ENCODE results near the gene PCDHA3.
"Not testable (repeated sequence)": the region's sequence is repeated elsewhere in the genome, so short reads cannot be mapped to it uniquely, and the experiment has no call there.

Gene PCDHA3

GRCh38 chr5:140794595-140795258, 6.1 kb upstream of the PCDHA3 start, which contains the start of gene PCDHA2:
Gene PCDHA2, plus strand, starts transcription at chr5:140794852.
- peaks cover 9% of the 10 kb centered on the region for H3K36me3 ChIP-seq (ENCODE audit: control insufficient read depth, insufficient read depth, low read length)
- H3K4me1 ChIP-seq (ENCODE audit: control insufficient read depth, insufficient read depth, low read length): no peaks in the 10 kb centered on the region
- H3K27ac ChIP-seq (ENCODE audit: insufficient read depth, low read depth, low read length, poor library complexity, severe bottlenecking): no peak within 1 kb of the TSS
- no peaks in the 10 kb centered on the region for H3K27me3 ChIP-seq (ENCODE audit: control insufficient read depth, insufficient read depth, low read length, poor library complexity, severe bottlenecking)
- H3K9me3 ChIP-seq (ENCODE audit: control insufficient read depth, low read length): no peaks in the 10 kb centered on the region
- peak within 1 kb of the TSS; percentile 7 for H3K4me3 ChIP-seq (ENCODE audit: insufficient read depth, low read depth, low read length)
- WGBS, 2 experiments: 72 to 77% methylated on average over 27 of the region's 27 CpGs

DNA sequence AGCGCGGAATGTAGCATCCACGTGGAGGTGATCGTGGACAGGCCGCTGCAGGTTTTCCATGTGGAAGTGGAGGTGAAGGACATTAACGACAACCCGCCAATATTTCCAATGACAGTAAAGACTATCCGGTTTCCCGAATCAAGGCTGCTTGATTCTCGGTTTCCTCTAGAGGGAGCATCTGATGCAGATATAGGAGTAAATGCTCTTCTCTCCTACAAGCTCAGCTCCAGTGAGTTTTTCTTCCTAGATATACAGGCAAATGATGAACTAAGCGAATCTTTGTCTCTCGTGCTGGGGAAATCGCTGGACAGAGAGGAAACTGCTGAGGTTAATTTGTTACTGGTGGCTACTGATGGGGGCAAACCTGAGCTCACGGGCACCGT, 5.6 kb upstream of the PCDHA3 start:
- Histone ChIP-seq H3K4me1 (ENCODE audit: control insufficient read depth, insufficient read depth, low read length) (no peaks in the 10 kb centered on the region), H3K36me3 (ENCODE audit: control insufficient read depth, insufficient read depth, low read length) (peaks cover 9% of the 10 kb centered on the region), H3K4me3 (ENCODE audit: insufficient read depth, low read depth, low read length) (peak overlapping the region; percentile 7), H3K27me3 (ENCODE audit: control insufficient read depth, insufficient read depth, low read length, poor library complexity, severe bottlenecking) (no peaks in the 10 kb centered on the region), H3K9me3 (ENCODE audit: control insufficient read depth, low read length) (no peaks in the 10 kb centered on the region), H3K27ac (ENCODE audit: insufficient read depth, low read depth, low read length, poor library complexity, severe bottlenecking) (no peak overlapping the region)
- 75 to 82% methylated on average over 15 of the region's 15 CpGs for WGBS, 2 experiments

GRCh38 chr5:140796072-140796717, 4.7 kb upstream of the PCDHA3 start:
- not testable (repeated sequence) for H3K4me1 ChIP-seq (ENCODE audit: control insufficient read depth, insufficient read depth, low read length); H3K27me3 ChIP-seq (ENCODE audit: control insufficient read depth, insufficient read depth, low read length, poor library complexity, severe bottlenecking); H3K9me3 ChIP-seq (ENCODE audit: control insufficient read depth, low read length); H3K4me3 ChIP-seq (ENCODE audit: insufficient read depth, low read depth, low read length); H3K27ac ChIP-seq (ENCODE audit: insufficient read depth, low read depth, low read length, poor library complexity, severe bottlenecking); H3K36me3 ChIP-seq (ENCODE audit: control insufficient read depth, insufficient read depth, low read length)
- WGBS, 2 experiments: 97% methylated on average over 72 of the region's 72 CpGs

DNA sequence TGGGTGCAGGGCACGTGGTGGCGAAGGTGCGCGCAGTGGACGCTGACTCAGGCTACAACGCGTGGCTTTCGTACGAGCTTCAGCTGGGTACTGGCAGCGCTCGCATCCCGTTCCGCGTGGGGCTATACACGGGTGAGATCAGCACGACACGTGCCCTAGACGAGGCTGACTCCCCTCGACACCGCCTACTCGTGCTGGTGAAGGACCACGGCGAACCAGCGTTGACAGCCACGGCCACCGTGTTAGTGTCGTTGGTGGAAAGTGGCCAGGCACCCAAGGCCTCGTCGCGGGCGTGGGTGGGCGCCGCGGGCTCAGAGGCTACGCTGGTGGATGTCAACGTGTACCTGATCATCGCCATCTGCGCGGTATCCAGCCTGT, 4.2 kb upstream of the PCDHA3 start:
- Histone ChIP-seq H3K4me3 (ENCODE audit: insufficient read depth, low read depth, low read length) (no peak overlapping the region), H3K9me3 (ENCODE audit: control insufficient read depth, low read length) (no peaks in the 10 kb centered on the region)

GRCh38 chr5:140801494-140801841, 611 bp downstream of the PCDHA3 start:
- no peaks in the 10 kb centered on the region for H3K36me3 ChIP-seq (ENCODE audit: control insufficient read depth, insufficient read depth, low read length)
- H3K27ac ChIP-seq (ENCODE audit: insufficient read depth, low read depth, low read length, poor library complexity, severe bottlenecking): no peak overlapping the region
- WGBS, 2 experiments: 96 to 97% methylated on average over 16 of the region's 16 CpGs
- H3K4me3 ChIP-seq (ENCODE audit: insufficient read depth, low read depth, low read length): no peak overlapping the region
- H3K9me3 ChIP-seq (ENCODE audit: control insufficient read depth, low read length): no peaks in the 10 kb centered on the region
- no peaks in the 10 kb centered on the region for H3K27me3 ChIP-seq (ENCODE audit: control insufficient read depth, insufficient read depth, low read length, poor library complexity, severe bottlenecking)
- no peaks in the 10 kb centered on the region for H3K4me1 ChIP-seq (ENCODE audit: control insufficient read depth, insufficient read depth, low read length)

More for the DNA sequence above, 4.2 kb upstream of the PCDHA3 start:
- Histone ChIP-seq H3K4me1 (ENCODE audit: control insufficient read depth, insufficient read depth, low read length) (no peaks in the 10 kb centered on the region), H3K36me3 (ENCODE audit: control insufficient read depth, insufficient read depth, low read length) (peaks cover 9% of the 10 kb centered on the region), H3K27me3 (ENCODE audit: control insufficient read depth, insufficient read depth, low read length, poor library complexity, severe bottlenecking) (no peaks in the 10 kb centered on the region), H3K27ac (ENCODE audit: insufficient read depth, low read depth, low read length, poor library complexity, severe bottlenecking) (no peak overlapping the region)
- 96 to 97% methylated on average over 39 of the region's 39 CpGs for WGBS, 2 experiments

DNA sequence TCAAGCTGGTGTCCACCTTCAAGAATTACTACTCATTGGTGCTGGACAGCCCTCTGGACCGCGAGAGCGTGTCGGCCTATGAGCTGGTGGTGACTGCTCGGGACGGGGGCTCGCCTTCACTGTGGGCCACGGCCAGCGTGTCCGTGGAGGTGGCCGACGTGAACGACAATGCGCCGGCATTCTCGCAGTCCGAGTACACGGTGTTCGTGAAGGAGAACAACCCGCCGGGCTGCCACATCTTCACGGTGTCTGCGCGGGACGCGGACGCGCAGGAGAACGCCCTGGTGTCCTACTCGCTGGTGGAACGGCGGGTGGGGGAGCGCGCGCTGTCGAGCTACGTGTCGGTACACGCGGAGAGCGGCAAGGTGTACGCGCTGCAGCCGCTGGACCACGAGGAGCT, 1.5 kb downstream of the PCDHA3 start:
- H3K27ac ChIP-seq (ENCODE audit: insufficient read depth, low read depth, low read length, poor library complexity, severe bottlenecking); H3K9me3 ChIP-seq (ENCODE audit: control insufficient read depth, low read length); H3K4me3 ChIP-seq (ENCODE audit: insufficient read depth, low read depth, low read length); H3K36me3 ChIP-seq (ENCODE audit: control insufficient read depth, insufficient read depth, low read length); H3K27me3 ChIP-seq (ENCODE audit: control insufficient read depth, insufficient read depth, low read length, poor library complexity, severe bottlenecking); H3K4me1 ChIP-seq (ENCODE audit: control insufficient read depth, insufficient read depth, low read length): not testable (repeated sequence)
- 97% methylated on average over 45 of the region's 45 CpGs for WGBS, 2 experiments

- H3K36me3 ChIP-seq (ENCODE audit: control insufficient read depth, insufficient read depth, low read length): no peaks in the 10 kb centered on the region
- 95 to 96% methylated on average over 53 of the region's 53 CpGs for WGBS, 2 experiments
- no peaks in the 10 kb centered on the region for H3K27me3 ChIP-seq (ENCODE audit: control insufficient read depth, insufficient read depth, low read length, poor library complexity, severe bottlenecking)
- H3K4me3 ChIP-seq (ENCODE audit: insufficient read depth, low read depth, low read length): no peak overlapping the region
- H3K4me1 ChIP-seq (ENCODE audit: control insufficient read depth, insufficient read depth, low read length): no peaks in the 10 kb centered on the region
- H3K27ac ChIP-seq (ENCODE audit: insufficient read depth, low read depth, low read length, poor library complexity, severe bottlenecking): no peak overlapping the region
- no peaks in the 10 kb centered on the region for H3K9me3 ChIP-seq (ENCODE audit: control insufficient read depth, low read length)
Measured at GRCh38 chr5:140802781-140803271, 2.0 kb downstream of the PCDHA3 start.

DNA sequence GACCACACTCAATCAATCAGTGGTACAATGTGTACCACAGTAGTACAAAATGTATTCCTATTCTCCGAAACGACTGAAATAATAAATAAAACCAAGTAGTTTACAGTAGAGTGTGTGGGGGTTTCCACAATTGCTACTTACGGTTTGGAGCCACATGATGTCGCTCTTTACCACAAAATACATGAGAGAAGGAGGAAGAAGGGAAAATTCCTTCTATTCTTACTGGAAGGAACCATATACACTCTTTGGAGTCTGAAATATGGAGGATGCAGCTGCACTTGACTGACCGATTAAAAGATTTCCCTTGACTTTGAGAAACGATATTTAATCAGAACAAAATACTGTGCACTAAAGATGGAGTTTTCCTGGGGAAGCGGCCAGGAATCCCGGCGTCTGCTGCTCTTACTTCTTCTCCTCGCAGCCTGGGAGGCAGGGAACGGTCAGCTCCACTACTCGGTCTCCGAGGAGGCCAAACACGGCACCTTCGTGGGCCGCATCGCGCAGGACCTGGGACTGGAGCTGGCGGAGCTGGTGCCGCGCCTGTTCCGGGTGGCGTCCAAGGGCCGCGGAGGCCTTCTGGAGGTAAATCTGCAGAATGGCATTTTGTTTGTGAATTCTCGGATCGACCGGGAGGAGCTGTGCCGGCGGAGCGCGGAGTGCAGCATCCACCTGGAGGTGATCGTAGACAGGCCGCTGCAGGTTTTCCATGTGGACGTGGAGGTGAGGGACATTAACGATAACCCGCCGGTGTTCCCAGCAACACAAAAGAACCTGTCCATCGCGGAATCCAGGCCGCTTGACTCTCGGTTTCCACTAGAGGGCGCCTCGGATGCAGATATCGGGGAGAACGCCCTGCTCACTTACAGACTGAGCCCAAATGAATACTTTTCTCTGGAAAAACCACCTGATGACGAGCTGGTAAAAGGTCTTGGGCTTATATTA, 6.2 kb downstream of the PCDHA3 start, which contains the start of gene PCDHA4:
TSS of gene PCDHA4 (plus strand) at position 235 of the 942 bp plus-strand sequence.
- Histone ChIP-seq H3K36me3 (ENCODE audit: control insufficient read depth, insufficient read depth, low read length) (no peaks in the 10 kb centered on the region), H3K4me1 (ENCODE audit: control insufficient read depth, insufficient read depth, low read length) (no peaks in the 10 kb centered on the region), H3K27me3 (ENCODE audit: control insufficient read depth, insufficient read depth, low read length, poor library complexity, severe bottlenecking) (no peaks in the 10 kb centered on the region), H3K27ac (ENCODE audit: insufficient read depth, low read depth, low read length, poor library complexity, severe bottlenecking) (no peak within 1 kb of the TSS), H3K4me3 (ENCODE audit: insufficient read depth, low read depth, low read length) (peak within 1 kb of the TSS; percentile 67), H3K9me3 (ENCODE audit: control insufficient read depth, low read length) (no peaks in the 10 kb centered on the region)
- WGBS, 2 experiments: 29 to 30% methylated on average over 44 to 47 of the region's 47 CpGs

DNA sequence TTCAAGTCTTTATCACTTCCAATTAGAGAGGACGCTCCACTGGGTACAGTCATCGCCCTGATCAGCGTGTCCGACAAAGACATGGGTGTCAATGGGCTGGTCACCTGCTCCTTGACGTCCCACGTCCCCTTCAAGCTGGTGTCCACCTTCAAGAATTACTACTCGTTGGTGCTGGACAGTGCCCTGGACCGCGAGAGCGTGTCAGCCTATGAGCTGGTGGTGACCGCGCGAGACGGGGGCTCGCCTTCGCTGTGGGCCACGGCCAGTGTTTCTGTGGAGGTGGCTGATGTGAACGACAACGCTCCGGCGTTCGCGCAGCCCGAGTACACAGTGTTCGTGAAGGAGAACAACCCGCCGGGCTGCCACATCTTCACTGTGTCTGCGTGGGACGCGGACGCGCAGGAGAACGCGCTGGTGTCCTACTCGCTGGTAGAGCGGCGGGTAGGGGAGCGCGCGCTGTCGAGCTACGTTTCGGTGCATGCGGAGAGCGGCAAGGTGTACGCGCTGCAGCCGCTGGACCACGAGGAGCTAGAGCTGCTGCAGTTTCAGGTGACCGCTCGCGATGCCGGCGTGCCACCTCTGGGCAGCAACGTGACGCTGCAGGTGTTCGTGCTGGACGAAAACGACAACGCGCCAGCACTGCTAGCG, 7.5 kb downstream of the PCDHA3 start:
- not testable (repeated sequence) for H3K4me1 ChIP-seq (ENCODE audit: control insufficient read depth, insufficient read depth, low read length); H3K27me3 ChIP-seq (ENCODE audit: control insufficient read depth, insufficient read depth, low read length, poor library complexity, severe bottlenecking); H3K36me3 ChIP-seq (ENCODE audit: control insufficient read depth, insufficient read depth, low read length); H3K27ac ChIP-seq (ENCODE audit: insufficient read depth, low read depth, low read length, poor library complexity, severe bottlenecking); H3K4me3 ChIP-seq (ENCODE audit: insufficient read depth, low read depth, low read length); H3K9me3 ChIP-seq (ENCODE audit: control insufficient read depth, low read length)
- 96 to 97% methylated on average over 62 of the region's 62 CpGs for WGBS, 2 experiments

Data from ectodermal cell (in vitro differentiated cells).